ENCODE data around the gene FDXR.

DNA sequence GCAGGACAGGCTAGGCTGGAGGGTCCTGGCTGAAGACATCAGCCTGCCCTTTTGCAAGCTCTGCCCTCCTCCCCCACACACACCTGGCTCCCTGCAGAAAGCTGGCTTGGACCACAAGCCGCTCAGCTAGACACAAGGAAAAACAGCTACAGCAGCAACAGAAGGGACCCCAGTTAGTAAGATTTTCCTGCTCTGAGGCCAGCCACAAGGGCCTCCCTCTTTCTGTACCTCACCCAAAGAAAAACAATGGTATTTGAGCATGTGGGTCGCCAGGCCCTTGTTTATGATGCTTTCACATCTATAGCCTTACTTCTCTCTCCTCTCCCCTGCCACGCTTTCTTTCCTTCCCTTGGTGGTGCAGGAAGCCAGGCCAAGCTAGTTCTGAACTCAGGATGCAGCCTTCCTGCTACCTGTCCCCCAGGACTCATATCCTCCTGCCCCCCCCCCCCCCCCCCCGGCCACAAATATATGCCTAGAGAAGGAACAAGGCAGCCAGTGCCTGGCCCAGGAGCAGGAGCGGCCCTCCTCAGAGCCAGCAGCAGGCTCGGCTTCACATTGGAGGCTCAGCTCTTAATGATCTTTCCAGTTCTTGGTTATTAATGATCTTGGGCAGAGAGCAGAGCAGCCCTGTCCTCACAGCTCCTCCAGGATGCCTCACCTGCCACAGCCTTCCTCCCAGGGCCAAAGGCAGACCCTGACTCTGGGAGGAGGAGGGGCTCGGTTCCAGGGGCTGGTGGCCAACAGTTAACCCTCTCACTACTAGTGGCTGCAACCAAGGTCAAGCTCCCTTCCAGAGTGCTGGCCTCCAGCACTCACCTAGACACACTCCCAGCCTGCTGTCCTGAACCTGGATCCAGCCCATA is 32.6 kb downstream of the FDXR start:
- TF ChIP-seq, protein P1, sequence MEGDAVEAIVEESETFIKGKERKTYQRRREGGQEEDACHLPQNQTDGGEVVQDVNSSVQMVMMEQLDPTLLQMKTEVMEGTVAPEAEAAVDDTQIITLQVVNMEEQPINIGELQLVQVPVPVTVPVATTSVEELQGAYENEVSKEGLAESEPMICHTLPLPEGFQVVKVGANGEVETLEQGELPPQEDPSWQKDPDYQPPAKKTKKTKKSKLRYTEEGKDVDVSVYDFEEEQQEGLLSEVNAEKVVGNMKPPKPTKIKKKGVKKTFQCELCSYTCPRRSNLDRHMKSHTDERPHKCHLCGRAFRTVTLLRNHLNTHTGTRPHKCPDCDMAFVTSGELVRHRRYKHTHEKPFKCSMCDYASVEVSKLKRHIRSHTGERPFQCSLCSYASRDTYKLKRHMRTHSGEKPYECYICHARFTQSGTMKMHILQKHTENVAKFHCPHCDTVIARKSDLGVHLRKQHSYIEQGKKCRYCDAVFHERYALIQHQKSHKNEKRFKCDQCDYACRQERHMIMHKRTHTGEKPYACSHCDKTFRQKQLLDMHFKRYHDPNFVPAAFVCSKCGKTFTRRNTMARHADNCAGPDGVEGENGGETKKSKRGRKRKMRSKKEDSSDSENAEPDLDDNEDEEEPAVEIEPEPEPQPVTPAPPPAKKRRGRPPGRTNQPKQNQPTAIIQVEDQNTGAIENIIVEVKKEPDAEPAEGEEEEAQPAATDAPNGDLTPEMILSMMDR (IDR thresholded peaks at IDR 0.05; ENCODE audit: insufficient read depth, low read length), result no peak
- TF ChIP-seq GABPA (IDR thresholded peaks at IDR 0.05; ENCODE audit: low read depth) (no peak), POLR2AphosphoS5 (IDR thresholded peaks at IDR 0.05; ENCODE audit: low read depth) (no peak)
